Hepatic stellate cell (primary cell): ENCODE measurements around the gene SWT1.
A peak's percentile ranks its signal among the peaks of the same experiment; 100 is the strongest.

ENCODE experiments used
- DNase-seq: peaks from one replicate; pipeline ENCODE4 v3.0.0; 2011; ENCODE audit warnings: low spot score

The SWT1 gene

DNA sequence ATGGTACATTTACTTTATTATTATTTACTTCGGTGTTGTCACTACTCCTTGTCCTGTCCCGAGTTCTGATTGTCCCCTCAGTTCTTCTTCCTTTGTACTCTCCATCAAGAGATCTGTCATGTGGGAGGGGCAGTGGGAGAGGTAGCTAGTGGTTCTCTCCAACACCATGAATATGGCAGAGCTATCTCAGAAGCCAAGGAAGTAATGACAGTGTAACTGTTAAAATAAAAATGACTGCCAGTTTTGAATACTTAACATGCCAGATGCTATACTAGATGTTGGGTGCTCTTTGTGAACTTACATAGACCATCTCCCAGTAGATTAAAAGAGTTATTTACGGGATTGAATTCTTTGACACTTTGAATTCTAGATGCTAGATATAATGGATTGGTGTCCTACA is 131.5 kb downstream of the SWT1 start:
- DNase-seq = no peak

- DNase-seq = no peak
Observed at GRCh38 chr1:185289880-185290279, 132.9 kb downstream of the SWT1 start.

- no peak for DNase-seq
Observed at GRCh38 chr1:185291159-185291558, 134.2 kb downstream of the SWT1 start.

GRCh38 chr1:185291652-185292051 is 134.7 kb downstream of the SWT1 start:
- no peak for DNase-seq

- DNase-seq = no peak
Observed at GRCh38 chr1:185292237-185292636, 135.3 kb downstream of the SWT1 start.

DNA sequence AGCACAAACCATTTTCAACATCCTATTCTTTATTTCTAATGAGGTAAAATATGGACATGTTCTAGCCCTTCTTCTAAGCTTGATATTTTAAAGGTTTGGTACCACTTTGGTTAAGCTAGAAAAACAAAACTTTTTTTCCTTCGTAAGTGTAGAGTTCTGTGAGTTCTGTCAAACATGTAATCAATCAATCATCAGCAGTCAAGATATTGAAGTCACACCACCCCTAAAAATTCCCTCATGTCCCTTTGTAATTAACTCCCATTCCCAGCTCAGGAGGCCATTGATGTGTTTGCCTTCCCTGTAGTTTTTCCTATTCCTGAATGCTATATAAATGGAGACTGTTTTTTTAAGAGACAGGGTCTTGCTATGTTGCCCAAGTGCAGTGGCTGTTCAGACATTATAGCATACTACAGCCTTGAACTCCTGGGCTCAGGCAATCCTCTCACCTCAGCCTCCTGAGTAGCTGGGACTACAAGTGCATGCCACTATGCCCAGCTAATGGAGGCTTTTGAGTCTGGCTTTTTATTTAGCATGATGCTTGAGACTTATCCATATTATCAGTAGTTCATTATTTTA is 137.1 kb downstream of the SWT1 start:
- DNase-seq = no peak

- no peak for DNase-seq
Observed at GRCh38 chr1:185295091-185295490, 138.1 kb downstream of the SWT1 start.

DNA sequence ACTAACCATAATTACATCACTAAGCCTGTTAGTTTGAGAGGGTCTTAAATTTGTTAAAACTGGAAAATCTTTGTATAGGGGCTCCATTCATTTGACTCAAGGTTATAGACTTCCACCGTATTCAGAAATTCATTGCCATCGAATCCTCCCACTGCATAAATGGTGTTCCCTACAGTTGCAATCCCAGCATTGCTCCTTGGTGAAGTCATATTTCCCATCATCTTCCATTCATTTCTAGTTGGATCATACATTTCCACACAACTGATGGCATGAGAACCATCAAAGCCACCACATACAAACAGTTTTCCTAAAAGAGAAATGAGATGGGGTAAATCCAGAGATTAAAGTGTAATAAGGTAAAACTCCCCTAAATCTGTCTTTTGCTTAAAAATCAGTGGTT is 141.0 kb downstream of the SWT1 start:
- DNase-seq = no peak

DNA sequence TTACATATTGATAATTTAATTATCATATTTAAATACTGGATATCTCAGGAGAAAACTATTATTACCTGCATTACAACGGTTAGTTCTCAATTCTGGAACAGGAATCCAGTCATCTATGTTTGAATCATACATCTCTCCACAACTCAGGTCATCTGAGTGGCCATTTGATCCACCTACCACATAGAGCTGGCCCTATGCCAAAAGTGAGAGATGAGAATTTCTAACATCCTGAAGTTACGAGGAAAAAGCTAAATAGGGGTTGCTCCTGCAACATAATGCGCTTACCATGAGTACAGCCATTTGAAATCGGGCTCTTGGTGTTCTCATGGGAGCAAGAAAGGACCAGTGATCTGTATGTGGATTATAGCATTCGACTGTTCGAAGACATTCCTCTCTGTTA is 143.2 kb downstream of the SWT1 start:
- no peak for DNase-seq

DNA sequence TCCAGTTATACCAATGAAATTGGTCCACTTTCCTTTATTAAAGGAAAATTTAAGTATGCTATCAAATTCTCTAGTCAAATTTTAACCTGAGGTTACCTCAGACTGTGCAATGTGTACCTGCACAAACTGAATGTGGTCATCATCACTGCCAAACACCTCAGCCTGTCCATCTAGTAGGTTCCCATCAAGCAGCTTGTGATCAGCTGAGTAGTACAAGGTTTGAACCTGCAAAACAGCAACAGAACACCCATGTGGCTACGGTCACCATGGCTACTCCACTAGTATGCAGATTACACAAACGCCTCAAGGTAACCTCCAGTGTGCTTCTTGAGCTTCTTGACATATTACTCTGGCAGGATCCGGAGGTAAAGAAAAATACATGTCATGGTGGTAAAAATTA is 148.5 kb downstream of the SWT1 start:
- no peak for DNase-seq

DNA sequence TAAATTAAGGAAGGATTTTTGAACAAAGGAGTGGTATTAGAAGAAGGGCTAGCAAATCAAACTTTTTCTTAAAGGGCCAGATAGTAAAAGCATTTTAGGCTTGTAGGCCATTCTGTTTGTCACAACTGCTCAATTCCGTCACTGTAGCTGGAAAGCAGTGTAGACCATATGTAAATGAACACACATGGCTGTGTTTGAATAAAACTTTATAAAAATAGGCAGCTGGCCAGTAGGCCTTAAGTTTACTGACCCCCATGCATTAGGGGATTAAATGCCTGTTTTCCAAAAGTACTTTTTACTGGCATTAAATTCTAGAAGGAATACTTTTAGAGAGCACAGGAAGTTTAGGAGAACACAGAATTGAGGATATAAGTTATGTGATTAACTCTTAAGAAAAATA is 151.2 kb downstream of the SWT1 start:
- DNase-seq = no peak

DNA sequence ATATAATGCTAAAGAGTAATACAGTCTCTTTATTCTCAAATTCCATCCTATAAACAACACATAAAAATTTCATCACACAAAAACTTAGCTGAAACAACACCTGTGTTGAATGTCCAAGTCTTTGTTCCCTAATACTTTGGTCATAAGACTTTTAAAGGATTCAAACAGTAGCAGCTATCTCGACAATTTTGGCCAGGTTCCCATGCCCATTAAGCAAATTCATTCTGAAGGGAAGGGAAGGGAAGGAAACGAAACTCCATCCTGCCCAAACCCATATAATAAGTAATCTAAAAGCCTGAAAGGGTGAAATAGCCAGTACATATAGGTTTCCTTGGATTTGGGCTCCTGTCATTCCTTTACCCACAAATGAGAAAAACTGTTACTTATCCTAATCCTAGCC is 152.6 kb downstream of the SWT1 start:
- DNase-seq = no peak

GRCh38 chr1:185311589-185312225 is 154.7 kb downstream of the SWT1 start:
- no peak for DNase-seq

DNA sequence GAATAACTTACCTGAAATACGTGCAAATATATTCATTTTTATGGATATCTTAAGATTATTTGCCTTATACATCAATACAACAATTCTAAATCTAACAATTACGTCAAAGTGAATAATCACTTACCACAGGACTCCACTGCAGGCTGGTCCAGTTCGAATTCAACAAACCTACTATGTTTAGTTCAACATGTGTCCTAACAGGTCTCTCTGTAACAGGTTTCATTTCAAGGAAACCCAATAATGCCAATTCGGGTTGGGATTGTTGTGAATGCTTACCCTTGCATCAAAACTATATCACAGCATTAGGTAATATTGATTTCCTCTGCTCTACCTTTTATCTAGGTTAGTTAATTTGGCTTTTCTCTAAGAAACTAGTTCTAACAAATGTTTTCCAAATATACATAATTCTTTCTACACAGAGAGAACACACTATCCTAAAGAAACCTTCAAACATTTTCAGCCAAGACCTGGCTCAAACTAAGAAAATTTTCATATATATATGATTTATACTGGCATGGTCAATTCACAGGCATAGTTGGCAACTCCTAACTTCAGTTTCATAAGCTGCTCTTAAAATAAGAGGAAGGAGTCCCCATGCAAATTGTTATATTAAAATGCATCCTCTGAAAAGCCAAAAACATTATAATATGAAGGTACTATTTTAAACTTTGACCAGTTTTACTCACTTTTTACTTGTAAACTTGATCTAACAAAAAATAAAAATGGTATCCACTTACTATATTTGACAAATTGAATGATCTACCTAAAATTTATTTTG is 155.6 kb downstream of the SWT1 start:
- DNase-seq = no peak

DNA sequence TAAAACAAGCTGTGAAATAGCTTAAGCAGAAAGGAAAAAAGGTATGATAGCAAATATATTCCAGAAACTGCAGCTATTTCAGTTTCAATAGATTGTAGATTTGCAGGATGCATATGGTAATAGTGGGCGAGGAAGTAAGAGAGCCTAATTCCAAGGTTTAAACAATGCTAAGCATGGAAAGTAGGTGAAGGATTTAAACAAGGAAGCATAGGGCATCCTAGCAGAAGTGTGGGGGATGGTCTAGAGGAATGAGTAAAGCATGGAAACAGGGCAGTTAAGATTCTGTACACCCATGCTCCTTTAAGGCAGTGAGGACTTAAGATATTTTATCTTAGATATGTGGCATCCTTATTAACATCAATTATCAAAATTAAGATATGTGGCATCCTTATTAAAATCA is 157.4 kb downstream of the SWT1 start:
- DNase-seq = no peak

- no peak for DNase-seq
Observed at GRCh38 chr1:185315445-185316071, 158.6 kb downstream of the SWT1 start.

DNA sequence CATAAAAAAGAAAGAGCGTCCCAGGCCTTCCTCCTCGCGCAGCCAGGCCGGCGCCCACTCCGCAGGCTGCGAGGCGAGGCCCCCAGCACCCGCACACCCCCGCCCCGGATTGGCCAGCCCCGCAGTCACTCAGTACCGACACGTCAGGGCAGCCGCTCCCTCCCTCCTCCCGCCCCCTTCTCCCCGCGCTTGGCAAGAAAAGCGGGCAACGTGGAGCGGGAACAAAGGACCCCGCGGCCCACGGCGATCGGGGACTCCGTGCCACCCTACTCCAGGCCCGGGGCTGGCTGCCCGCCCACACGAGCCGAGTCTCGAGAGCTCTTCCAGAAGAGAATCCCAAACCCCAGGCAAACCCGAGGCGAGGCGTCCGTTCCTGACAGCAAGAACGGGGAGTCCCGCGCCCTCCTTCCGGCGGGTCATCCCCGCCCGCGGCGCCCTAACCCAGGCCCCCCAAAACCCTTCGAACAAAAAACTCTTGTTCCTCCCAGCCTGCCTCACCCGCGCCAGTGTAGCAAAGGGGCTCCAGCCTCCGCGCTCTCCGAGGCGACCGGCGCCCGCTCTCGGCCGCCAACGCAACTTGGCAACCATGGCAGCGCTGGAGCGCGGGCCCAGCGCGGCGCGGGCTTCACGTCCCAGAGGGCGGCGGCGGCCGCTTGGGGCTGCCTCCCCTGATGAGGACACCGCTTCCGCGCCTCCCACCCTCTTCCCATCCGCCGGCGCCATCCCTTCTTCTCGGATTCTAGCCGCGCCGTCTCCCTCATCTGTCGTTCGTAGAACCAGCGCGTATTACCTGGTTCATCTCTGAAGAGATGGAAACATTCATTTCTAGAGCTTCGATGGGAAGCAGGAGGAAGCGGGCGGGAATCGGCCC is 159.4 kb downstream of the SWT1 start:
- DNase-seq = peak; percentile 88

- DNase-seq = peak; percentile 95
Observed at GRCh38 chr1:185317034-185317885, 160.3 kb downstream of the SWT1 start, which contains the start of gene IVNS1ABP. Gene IVNS1ABP, minus strand, starts transcription at chr1:185317243. Its CDS starts 7,750 bp downstream, at chr1:185309493.

GRCh38 chr1:185317886-185318310 is 160.9 kb downstream of the SWT1 start:
- no peak for DNase-seq

DNA sequence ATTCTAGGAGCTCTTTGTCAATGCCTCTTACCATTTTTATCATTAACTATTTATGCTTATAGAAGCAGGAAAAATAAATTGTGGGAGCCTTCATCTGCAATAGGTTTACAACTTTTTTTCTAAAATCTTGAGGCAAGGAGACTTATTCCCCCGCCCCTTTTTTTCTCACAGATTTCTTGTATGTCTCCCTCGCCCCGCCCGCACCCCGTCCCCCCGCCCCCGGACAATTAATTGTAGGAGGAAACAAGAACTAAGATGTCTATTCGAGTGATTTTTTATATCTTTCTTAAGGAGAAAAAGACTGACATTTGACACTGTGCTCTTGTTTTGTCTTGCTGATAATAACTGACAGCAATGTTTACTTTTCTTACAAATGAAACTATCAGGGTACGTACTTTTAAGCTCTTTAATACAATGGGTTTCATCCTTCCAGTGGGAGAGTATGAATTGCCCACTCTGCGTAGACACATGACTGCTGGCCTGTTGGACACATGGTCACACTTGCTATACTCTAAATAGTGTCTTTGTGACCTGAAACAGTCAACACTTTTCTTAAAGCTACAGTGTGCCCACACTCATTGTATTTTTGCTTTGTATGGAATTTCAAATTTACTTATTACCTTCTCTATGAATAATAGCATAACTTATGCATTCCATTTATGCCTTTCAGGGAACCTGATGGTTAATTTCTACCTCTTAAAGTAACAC is 161.6 kb downstream of the SWT1 start:
- no peak for DNase-seq
